ENCODE results near the gene PLCB3. TPM values are rescaled to one million over a fixed set of nuclear protein-coding genes. Genes with fewer than 3 reads are reported as not detected.

Gene PLCB3
- total RNA-seq, 1 experiment from 2014 or later = 45.3 TPM

DNA sequence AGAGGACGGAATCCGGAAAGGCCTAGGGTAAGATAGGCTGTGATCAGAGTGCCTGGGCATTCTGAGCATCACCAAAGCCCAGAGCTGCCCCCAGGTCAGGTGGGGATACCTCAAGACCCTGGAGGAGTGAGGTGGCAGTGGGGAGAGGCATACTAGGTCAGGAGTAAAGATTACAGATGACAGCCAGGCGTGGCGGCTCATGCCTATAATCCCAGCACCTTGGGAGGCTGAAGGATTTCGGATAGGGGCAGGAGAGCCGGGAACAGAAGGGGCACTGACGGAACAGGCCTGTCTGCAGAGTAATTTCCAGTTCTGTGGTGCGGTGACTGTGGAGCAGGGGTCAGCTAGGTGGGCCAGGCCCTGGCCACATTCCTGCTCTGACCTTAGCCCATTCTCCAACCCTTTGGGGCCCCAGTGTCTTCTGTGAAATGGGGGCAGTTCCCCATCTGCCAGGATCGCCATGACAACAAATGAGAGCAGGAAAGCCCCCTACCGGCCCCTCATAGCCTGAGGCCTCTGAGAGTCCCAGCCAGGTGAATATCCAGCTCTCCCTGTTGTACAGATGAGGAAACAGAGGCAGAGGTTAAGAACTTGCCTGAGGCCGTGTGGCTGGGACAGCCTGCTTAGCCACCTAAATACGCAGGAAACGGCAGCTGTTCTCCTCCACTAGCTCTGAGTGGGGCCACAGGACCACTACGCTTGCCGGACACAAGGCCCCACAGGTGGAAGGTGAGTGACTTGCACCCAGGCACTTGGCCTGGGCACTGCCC lies 23.9 kb downstream of the PLCB3 start:
- no peak for DNase-seq (ENCODE audit: low spot score)
- POLR2A ChIA-PET (ENCODE audit: low non-redundant PET) = no interaction called here
- H3K36me3 ChIP-seq (ENCODE audit: insufficient read depth, low read length, poor library complexity, severe bottlenecking) = peaks cover 10% of the 10 kb centered on the region
- no peaks in the 10 kb centered on the region for H3K9me3 ChIP-seq (ENCODE audit: low read depth, low read length, poor library complexity, severe bottlenecking)
- intact Hi-C loops (cut with micrococcal nuclease; ENCODE audit: unreplicated experiment) = no loop called here
- H3K4me3 ChIP-seq (ENCODE audit: low read depth, low read length, poor library complexity, severe bottlenecking) = no peak overlapping the region
- H3K27me3 ChIP-seq (replicated peaks; ENCODE audit: insufficient read depth, low read depth, low read length, poor library complexity) = no peaks in the 10 kb centered on the region
- peak overlapping the region; percentile 40 for H3K27ac ChIP-seq (ENCODE audit: low read depth, low read length, poor library complexity, severe bottlenecking)
- CTCF ChIA-PET = interaction anchor here (0.7 kb wide), 1 partner anchor 23 kb away, joined by 10 read pairs; no protein-coding TSS in a partner anchor
- H3K4me1 ChIP-seq (ENCODE audit: insufficient read depth, low read length, poor library complexity, severe bottlenecking) = peaks cover 6% of the 10 kb centered on the region
- TF ChIP-seq, protein P1, sequence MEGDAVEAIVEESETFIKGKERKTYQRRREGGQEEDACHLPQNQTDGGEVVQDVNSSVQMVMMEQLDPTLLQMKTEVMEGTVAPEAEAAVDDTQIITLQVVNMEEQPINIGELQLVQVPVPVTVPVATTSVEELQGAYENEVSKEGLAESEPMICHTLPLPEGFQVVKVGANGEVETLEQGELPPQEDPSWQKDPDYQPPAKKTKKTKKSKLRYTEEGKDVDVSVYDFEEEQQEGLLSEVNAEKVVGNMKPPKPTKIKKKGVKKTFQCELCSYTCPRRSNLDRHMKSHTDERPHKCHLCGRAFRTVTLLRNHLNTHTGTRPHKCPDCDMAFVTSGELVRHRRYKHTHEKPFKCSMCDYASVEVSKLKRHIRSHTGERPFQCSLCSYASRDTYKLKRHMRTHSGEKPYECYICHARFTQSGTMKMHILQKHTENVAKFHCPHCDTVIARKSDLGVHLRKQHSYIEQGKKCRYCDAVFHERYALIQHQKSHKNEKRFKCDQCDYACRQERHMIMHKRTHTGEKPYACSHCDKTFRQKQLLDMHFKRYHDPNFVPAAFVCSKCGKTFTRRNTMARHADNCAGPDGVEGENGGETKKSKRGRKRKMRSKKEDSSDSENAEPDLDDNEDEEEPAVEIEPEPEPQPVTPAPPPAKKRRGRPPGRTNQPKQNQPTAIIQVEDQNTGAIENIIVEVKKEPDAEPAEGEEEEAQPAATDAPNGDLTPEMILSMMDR (conservative IDR thresholded peaks at IDR 0.05; ENCODE audit: low read depth, low read length) = no peak
- TF ChIP-seq EZH2 (IDR thresholded peaks at IDR 0.05; ENCODE audit: borderline replicate concordance, low read depth, low read length, poor library complexity, severe bottlenecking) = no peak
- no TSS peak for BruUV-seq (replicated peaks)

DNA sequence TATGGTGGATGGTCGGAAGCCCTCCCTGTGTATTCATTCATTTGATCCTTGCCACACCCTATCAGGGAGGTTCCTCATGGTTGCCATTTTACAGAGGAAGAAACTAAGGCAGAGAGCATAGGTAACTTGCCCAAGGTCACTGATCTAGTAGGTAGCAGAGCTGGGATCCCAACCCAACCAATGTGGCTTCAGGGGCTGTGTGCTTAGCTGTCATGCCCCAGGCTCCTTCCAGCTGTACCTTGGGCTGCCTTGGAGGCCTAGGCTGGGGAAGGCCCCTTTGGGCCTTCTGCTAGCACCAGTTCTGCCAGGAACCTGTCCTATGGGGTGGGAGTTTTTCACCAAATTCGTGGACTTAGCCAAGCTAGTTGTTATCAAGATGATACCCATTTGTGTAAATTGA lies 24.5 kb downstream of the PLCB3 start:
- peaks cover 10% of the 10 kb centered on the region for H3K36me3 ChIP-seq (ENCODE audit: insufficient read depth, low read length, poor library complexity, severe bottlenecking)
- ChIA-PET POLR2A (ENCODE audit: low non-redundant PET) (no interaction called here), CTCF (no interaction called here)
- BruUV-seq (replicated peaks) = no TSS peak
- TF ChIP-seq, protein P1 (conservative IDR thresholded peaks at IDR 0.05; ENCODE audit: low read depth, low read length) = no peak
- no peak for TF ChIP-seq EZH2 (IDR thresholded peaks at IDR 0.05; ENCODE audit: borderline replicate concordance, low read depth, low read length, poor library complexity, severe bottlenecking)
- no peak for DNase-seq (ENCODE audit: low spot score)
- no peaks in the 10 kb centered on the region for H3K27me3 ChIP-seq (replicated peaks; ENCODE audit: insufficient read depth, low read depth, low read length, poor library complexity)
- no peaks in the 10 kb centered on the region for H3K9me3 ChIP-seq (ENCODE audit: low read depth, low read length, poor library complexity, severe bottlenecking)
- H3K4me1 ChIP-seq (ENCODE audit: insufficient read depth, low read length, poor library complexity, severe bottlenecking) = peaks cover 6% of the 10 kb centered on the region
- intact Hi-C loops (cut with micrococcal nuclease; ENCODE audit: unreplicated experiment) = no loop called here
- no peak overlapping the region for H3K4me3 ChIP-seq (ENCODE audit: low read depth, low read length, poor library complexity, severe bottlenecking)
- H3K27ac ChIP-seq (ENCODE audit: low read depth, low read length, poor library complexity, severe bottlenecking) = no peak overlapping the region

DNA sequence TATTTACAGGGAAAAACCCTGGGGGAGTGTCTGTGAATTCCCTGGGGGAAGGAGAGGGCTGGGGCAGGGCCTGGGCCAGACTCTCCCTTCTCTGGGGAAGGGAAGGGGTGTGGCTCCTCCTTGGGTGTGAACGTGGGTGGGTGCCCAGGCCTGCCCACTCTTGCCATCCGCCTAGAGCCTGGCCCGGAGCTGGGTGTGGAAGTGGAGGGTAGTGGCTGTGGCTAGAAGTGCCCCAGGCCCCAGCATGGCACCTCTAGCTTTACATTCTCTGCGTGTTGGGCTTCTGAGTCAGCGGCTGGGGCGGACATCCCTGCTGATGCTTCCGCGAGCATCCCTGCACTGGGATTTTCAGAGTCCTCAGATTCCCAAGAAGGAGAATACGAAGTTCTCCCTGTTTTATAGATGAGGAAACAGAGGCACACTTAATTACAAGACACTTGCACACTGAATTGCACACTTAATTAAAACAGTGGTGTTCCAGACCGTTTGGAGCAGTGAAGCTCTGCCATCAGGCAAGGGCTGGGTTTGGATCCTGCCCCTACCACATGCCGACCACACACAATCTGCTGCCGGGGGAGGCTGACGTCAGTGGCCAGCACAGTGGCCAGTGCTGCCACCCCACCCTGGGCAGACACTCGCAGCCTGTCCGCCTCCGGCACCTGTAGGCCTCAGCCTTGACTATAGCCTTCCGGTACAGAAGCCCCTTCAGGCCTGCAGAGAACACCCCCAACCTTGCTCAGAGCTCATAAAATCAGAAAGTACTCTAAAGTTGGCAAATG lies 25.5 kb downstream of the PLCB3 start:
- intact Hi-C loops (cut with micrococcal nuclease; ENCODE audit: unreplicated experiment) = no loop called here
- Histone ChIP-seq H3K4me1 (ENCODE audit: insufficient read depth, low read length, poor library complexity, severe bottlenecking) (peaks cover 3% of the 10 kb centered on the region), H3K27ac (ENCODE audit: low read depth, low read length, poor library complexity, severe bottlenecking) (no peak overlapping the region), H3K9me3 (ENCODE audit: low read depth, low read length, poor library complexity, severe bottlenecking) (no peaks in the 10 kb centered on the region), H3K27me3 (replicated peaks; ENCODE audit: insufficient read depth, low read depth, low read length, poor library complexity) (no peaks in the 10 kb centered on the region), H3K36me3 (ENCODE audit: insufficient read depth, low read length, poor library complexity, severe bottlenecking) (peaks cover 10% of the 10 kb centered on the region), H3K4me3 (ENCODE audit: low read depth, low read length, poor library complexity, severe bottlenecking) (no peak overlapping the region)
- TF ChIP-seq, protein P1 (conservative IDR thresholded peaks at IDR 0.05; ENCODE audit: low read depth, low read length) = no peak
- no peak for TF ChIP-seq EZH2 (IDR thresholded peaks at IDR 0.05; ENCODE audit: borderline replicate concordance, low read depth, low read length, poor library complexity, severe bottlenecking)
- CTCF ChIA-PET = no interaction called here
- POLR2A ChIA-PET (ENCODE audit: low non-redundant PET) = no interaction called here
- BruUV-seq (replicated peaks) = no TSS peak
- no peak for DNase-seq (ENCODE audit: low spot score)
